Fibroblast of skin of abdomen (primary cell): Measurements from ENCODE around the gene FUS.
"Not testable (repeated sequence)": the region's sequence is repeated elsewhere in the genome, so short reads cannot be mapped to it uniquely, and the experiment has no call there.

Experiments used
- DNase-seq: peaks from one replicate; pipeline ENCODE4 v3.0.0-alpha.2; 2013

FUS gene

GRCh38 chr16:31186930-31187807 is 7.2 kb downstream of the FUS start:
- no peak for DNase-seq

DNA sequence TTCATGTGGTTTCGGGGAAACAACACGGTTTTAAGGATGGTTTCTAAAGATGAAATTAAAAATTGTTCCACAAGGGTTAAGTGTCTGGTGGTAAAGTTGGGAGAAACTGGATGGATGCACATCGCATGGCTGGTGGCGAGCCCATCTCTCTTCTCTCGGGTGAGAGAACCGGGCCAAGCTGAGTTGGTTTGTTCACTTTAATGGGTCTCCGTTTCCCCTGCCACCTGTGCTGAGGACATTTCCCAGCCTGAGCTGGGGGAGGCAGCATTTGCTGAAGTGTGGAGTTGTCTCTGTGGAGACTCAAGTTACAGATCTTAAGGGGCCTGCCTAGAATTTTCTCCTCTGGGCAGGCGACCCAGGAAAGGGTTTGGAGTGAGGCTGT is 7.9 kb downstream of the FUS start:
- DNase-seq, result no peak

- DNase-seq, result no peak
Observed at GRCh38 chr16:31188450-31189411, 8.8 kb downstream of the FUS start.

DNA sequence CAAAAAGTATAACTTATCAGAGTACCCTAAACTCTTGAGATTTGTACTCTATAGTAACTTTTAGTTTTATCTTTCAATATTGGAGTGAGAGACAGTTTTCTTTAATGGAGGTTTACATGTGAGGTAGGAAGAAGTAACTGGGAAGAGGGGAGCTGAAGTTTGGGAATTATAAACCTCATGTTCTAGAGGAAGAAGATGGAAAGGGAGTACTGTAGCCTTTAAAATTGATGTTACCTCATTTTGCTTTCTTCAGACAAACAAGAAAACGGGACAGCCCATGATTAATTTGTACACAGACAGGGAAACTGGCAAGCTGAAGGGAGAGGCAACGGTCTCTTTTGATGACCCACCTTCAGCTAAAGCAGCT is 9.5 kb downstream of the FUS start:
- no peak for DNase-seq

GRCh38 chr16:31190061-31190460 is 10.1 kb downstream of the FUS start:
- DNase-seq, result no peak

GRCh38 chr16:31190818-31191444 is 11.0 kb downstream of the FUS start:
- DNase-seq, result no peak

DNA sequence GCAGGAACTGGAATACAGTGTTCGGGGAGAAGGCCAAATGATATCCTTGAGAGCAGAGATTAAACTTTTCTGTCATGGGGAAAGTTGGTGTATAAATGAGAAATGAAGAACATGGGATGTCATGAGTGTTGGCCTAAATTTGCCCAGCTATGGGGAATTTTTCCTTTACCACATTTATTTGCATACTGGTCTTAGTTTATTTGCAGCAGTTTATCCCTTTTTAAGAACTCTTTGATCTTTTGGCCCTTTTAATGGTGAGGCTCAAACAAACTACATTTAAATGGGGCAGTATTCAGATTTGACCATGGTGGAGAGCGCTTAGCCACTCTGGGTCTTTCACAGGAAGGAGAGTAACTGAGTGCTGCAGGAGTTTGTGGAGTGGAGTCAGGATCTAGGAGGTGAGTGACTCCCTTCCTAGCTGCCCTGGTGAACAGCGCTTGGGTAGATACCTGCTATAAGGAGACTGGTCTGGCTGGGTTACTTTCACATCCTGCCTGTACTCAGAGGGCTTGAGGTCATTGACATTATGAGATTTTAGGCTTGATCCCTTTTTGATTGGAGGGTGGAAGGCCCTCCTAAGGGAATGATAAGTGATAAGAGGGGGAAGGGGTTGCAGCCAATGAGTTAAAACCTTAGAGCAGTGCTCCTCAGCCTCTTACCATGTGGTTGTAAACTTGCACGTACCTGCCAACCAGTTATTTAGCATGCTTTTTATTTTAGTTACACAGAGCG is 11.9 kb downstream of the FUS start:
- no peak for DNase-seq

DNA sequence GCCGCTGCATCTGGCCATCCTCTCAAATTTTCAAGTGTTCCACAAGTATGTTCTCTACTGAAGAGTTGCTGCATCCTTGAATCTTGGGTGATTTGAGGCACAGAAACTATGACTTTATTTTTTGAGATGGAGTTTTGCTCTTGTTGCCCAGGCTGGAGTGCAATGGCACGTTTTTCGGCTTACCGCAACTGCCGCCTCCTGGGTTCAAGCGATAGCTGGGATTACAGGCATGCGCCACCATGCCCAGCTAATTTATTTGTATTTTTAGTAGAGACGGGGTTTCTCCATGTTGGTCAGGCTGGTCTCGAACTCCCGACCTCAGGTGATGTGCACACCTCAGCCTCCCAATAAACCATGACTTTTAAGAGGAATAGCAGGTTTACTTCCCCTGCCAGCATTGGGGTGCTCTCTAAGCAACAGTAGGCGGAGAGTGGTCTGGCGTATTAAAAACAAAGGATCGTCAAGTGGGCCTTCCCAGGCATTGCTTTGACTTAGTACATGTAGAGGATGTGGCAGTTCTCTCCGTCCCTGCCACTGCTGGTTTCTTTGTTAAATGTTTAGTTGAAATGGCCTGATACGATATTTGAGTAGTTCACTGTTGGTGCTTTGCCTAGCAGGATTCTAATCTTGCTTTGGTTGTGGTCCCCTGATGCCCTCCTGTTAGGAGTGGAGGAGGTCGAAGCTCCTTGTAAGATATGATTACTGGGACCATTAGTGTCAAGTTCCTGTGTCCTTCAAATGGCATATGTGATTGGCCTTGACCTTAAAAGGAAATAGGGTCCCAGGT is 13.1 kb downstream of the FUS start:
- DNase-seq, result no peak

GRCh38 chr16:31193874-31194273 is 13.9 kb downstream of the FUS start:
- no peak for DNase-seq

GRCh38 chr16:31194898-31195297 is 15.0 kb downstream of the FUS start:
- no peak for DNase-seq

GRCh38 chr16:31195861-31196260 is 15.9 kb downstream of the FUS start:
- DNase-seq, result not testable (repeated sequence)

DNA sequence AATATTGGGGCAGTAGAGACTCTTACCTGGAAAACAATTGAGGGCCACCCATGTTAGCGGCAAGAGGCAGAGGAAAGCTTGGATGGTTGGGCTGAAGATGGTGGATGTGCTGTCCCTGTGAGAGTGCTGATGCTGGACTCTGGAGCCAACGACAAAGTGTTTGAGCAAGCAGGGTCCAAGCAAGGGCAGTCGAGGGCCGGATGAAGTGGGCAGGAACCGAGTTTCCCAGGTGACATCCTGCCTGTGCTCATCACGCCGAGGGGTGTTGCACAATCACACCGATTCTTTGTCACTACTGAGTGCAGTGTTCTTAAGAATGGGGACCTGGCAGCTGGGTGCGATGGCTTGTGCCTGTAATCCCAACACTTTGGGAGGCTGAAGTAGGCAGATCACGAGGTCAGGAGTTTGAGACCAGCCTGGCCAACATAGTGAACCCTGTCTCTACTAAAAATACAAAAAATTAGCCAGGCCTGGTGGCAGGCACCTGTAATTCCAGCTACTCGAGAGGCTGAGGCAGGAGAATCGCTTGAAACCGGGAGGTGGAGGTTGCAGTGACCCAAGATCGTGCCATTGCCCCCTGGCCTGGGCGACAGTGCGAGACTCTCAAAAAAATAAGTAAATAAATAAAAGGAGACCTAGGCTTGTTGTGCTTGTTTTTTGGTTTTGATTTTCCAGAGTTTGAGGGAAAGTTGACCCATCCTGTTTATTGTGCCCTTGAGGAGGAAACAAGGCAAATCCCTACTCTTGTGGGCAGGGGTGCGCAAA is 16.6 kb downstream of the FUS start:
- DNase-seq, result no peak

GRCh38 chr16:31198207-31198882 is 18.4 kb downstream of the FUS start:
- DNase-seq, result no peak

- no peak for DNase-seq
Observed at GRCh38 chr16:31199430-31200041, 19.6 kb downstream of the FUS start.

DNA sequence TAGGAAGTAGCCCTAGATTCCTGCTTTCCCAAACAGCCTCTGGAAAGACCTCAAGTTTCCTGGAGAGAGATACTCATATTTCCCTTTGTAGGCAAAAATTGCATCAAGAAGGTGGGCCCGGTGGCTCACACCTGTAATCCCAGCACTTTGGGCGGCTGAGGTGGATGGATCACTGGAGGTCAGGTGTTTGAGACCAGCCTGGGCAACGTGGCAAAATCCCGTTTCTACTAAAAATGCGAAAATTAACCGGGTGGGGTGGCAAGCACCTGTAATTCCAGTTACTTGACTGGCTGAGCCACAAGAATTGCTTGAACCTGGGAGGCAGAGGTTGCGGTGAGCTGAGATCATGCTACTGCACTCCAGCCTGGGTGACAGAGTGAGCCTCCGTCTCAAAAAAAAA is 20.2 kb downstream of the FUS start:
- not testable (repeated sequence) for DNase-seq

- no peak for DNase-seq
Observed at GRCh38 chr16:31200821-31201568, 21.1 kb downstream of the FUS start.

GRCh38 chr16:31201582-31202413 is 21.9 kb downstream of the FUS start:
- DNase-seq, result no peak
